GM15510 (cell line): ENCODE measurements around the gene NARF.
A peak's percentile ranks its signal among the peaks of the same experiment; 100 is the strongest.

ENCODE experiments used
- POLR2A ChIP-seq: IDR thresholded peaks from 3 replicates; pipeline ENCODE4 v1.6.1; 2011; ENCODE audit warnings: borderline replicate concordance; ENCODE audit not compliant: insufficient read length; ENCODE audit errors: extremely low read depth

The NARF gene

DNA sequence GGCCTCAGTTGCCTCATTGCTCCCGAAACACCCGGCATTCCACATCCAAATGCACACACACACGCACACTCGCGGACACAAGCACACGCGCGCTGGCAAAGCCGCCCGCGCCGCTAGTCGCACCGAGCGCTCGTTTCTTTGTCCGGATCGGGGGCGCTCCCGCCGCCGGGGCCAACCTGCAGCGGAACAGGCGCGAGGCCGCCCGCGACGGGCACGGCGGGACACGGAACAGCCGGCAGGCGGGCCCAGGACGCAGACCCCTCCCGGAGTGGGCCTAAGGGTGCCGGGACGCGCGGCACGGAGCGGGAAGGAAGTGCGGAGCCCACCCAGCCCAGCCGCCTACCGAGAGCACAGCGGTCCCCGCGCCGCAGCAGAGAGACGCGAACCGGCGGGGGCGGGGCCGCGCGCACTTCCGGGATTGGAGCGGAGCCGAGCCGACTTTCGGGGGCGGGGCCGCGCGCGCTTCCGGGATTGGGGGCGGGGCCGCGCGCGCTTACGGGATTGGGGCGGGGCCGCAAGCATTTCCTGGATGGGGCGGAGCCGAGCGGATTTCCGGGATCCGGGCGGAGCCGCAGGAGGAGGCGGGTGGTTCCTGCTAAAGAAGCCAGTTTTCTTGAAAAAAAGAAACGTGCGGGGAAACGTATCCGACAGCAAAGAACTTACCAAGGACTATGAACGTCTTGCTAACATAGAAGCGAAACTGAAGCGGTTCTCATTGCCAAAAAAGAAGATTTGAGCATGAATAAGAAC, 8.0 kb upstream of the NARF start, which contains the start of gene CYBC1:
Gene CYBC1 (minus strand): TSS at position 396 of the 750 bp plus-strand sequence. CDS start 1,498 bp downstream, outside the sequence.
- peak; percentile 90 for TF ChIP-seq POLR2A

GRCh38 chr17:82452162-82452561, 6.4 kb upstream of the NARF start:
- TF ChIP-seq POLR2A = no peak

- TF ChIP-seq POLR2A = no peak
Observed at GRCh38 chr17:82457073-82457928, 1.2 kb upstream of the NARF start.

GRCh38 chr17:82457929-82458178, 687 bp upstream of the NARF start:
- TF ChIP-seq POLR2A = no peak

DNA sequence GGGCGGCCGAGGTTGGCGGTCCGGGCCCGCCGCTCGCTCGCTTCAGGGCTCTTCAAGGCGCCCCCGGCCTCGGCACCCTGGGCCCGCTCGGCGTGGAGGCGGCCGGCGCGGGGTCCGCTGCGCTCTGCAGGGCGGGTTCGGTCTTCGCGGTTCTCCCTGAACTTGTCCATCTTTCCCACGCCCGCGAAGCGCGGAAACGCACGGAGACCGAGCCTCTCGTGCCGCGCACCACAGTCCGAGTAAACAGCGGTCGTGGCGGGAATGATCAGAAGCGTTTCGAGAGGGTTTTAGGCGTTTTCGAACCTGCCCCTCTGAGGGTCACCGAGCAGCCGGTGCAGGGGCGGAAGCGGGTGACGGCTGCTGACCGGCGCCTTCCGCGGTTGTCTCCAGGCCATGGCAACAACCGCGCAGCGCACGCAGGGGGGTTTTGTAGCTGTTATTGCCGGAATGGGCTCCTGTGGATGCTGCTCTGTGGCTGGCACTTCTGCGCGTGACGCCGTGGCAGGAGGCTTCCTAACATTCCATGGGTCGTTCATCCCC, 414 bp downstream of the NARF start:
- TF ChIP-seq POLR2A = no peak

DNA sequence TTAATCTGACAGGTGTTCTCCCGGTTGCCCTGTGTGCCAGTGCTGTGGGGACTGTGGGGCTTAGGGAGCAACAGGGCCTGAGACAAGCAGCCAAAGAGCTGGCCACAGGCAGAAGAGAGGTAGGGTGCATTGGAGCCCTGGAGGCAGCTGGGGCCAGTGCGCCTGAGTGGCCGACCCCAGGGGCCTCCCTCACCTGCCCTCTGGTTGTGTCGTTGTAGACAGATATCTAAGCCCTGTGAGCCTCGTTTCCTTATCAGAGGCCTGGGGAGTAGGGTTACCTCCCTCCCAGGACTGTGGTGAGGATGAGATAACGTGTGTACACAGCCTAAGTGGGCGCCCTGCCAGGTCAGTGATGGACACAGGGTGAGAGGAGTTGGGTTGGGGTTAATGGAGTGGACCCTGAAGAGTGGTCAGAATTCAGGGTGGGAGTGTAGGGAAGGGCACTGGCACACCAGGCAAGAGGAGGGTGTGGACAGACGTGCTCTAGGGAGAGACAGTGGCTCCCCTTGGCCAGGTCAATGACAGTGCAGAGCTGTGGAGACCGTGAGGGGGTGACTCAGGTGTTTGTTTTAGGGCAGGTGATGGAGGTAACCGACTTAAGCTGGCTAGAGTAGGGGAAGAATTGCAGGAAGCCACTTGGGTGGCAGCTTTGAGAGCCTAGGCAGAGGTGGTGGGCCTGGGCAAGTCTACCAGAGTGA, 3.4 kb downstream of the NARF start:
- TF ChIP-seq POLR2A = no peak

DNA sequence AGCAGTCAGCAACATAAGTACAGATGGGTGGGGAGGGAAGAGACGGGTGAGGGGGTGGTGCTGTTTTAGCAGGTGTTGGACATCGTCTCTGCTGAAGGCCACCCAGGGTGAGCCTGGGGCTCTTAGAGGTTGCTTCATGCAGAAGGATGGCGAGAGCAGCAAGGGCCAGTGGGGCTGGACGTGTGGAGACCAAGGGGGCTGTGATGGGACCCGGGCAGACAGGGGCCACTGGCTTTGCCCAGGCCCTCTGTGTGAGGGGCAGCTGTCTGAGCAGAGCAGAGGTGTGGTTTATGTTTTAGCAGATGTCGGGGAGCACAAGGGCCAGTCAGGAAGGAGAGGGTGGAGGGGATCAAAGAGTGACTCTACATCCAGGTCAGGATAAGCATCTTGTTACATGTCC, 4.8 kb downstream of the NARF start:
- TF ChIP-seq POLR2A = no peak

- no peak for TF ChIP-seq POLR2A
Observed at GRCh38 chr17:82463925-82464566, 5.5 kb downstream of the NARF start.

DNA sequence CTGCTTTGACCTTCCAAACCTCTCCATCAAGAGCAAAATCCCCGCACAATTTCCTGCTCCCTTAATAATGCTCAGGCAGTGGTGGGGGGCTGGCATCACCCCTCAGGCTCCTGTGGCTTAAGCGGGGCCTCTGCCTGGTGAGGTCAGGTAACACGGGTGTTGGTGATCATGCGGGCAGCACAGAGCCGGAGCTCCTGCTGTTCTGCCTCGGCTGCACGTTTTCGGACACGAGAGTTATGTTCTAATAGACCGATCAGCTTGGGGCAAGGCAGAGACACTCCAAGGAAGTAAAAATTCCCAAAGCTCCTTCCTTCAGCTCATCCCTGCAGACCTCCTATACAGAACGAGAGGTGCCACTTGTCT, 6.0 kb downstream of the NARF start:
- no peak for TF ChIP-seq POLR2A

GRCh38 chr17:82465023-82465603, 6.6 kb downstream of the NARF start:
- no peak for TF ChIP-seq POLR2A

DNA sequence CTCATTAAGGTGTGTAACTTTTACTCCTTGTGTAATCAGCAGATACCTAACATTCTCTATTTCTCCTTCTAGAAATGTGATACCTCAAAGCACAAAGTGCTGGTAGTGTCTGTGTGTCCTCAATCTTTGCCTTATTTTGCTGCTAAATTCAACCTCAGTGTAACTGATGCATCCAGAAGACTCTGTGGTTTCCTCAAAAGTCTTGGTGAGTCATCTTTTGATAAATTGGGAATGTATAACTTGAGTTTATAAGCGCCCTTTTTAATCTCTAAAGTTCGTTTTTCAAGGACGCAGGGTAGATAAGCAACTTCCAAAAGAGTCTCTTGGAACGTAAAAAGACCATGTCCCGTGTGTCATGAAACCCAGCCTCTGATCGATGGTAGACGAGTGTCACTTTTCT, 10.2 kb downstream of the NARF start:
- TF ChIP-seq POLR2A = no peak

- no peak for TF ChIP-seq POLR2A
Observed at GRCh38 chr17:82470065-82470464, 11.5 kb downstream of the NARF start.

- no peak for TF ChIP-seq POLR2A
Observed at GRCh38 chr17:82474223-82475010, 15.9 kb downstream of the NARF start.

GRCh38 chr17:82475458-82475857, 16.9 kb downstream of the NARF start:
- TF ChIP-seq POLR2A = no peak

- TF ChIP-seq POLR2A = no peak
Observed at GRCh38 chr17:82477934-82478333, 19.4 kb downstream of the NARF start.

DNA sequence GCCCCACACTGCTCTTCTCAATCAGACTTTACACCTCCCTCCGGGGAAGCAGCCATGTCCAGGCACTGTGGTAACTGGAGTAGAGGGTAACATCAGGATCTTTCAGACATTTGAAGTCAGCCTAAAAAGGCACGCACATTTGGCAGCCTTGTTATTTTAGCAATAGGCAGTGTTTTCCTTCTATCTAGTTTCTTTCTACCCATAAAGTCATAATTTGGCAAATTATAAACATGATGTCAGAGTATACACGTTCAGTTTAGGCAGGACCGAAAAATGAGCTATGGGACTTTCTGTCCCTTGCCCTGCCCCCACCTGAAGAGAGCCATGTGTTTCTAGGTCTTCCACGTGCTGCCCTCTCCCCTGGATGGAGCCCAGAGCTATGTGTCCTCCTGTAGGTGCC, 21.1 kb downstream of the NARF start:
- TF ChIP-seq POLR2A = no peak
